ENCODE measurements around the gene APBA2. TPM values are rescaled to one million over a fixed set of nuclear protein-coding genes. Genes with fewer than 3 reads are reported as not detected.

Gene APBA2
- total RNA-seq, 1 donor from 2014 or later, result 35.8 TPM

DNA sequence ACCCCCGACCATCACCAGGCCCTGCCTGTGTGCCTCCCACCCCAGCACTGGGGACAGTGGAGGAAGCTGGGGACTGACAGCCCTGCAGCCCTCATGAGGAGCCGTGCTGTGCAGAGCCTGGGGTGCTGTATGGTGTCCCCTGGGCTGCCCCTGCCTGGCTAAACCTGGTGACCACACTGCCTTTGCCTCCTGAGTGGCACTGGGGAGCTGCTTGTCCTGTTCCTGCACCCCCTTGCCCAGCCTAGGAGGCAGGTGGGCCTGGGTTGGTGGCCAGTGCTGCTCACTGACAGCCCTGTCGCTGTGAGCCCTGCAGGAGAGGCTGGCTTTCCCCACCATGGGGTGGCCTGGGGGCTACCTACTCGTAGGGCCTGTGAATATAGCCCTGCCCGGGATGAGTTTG is 224.4 kb downstream of the APBA2 start:
- Histone ChIP-seq H3K4me3 (no peak overlapping the region), H3K27me3 (no peaks in the 10 kb centered on the region), H3K4me2 (no peak overlapping the region), H3F3A (ENCODE audit: low read depth) (peaks cover under 1% of the 10 kb centered on the region), H3K79me2 (ENCODE audit: low read depth) (no peaks in the 10 kb centered on the region), H2AFZ (replicated peaks) (no peak overlapping the region), H3K4me1 (peaks cover 9% of the 10 kb centered on the region), H3K9ac (no peak overlapping the region), H4K20me1 (ENCODE audit: low read depth) (no peaks in the 10 kb centered on the region), H3K9me3 (ENCODE audit: low read depth) (no peaks in the 10 kb centered on the region), H3K36me3 (no peaks in the 10 kb centered on the region), H3K27ac (no peak overlapping the region)
- peaks cover 26% of the 10 kb centered on the region for H3K4me1 Mint-ChIP-seq
- H3K27ac Mint-ChIP-seq, result no peak overlapping the region
- peaks cover 7% of the 10 kb centered on the region for H3K27me3 Mint-ChIP-seq (ENCODE audit: insufficient read depth, low read depth)
- peaks cover 12% of the 10 kb centered on the region for H3K36me3 Mint-ChIP-seq
- H3K4me3 Mint-ChIP-seq, result no peak overlapping the region
- no peaks in the 10 kb centered on the region for H3K9me3 Mint-ChIP-seq
- TF ChIP-seq, protein P1, sequence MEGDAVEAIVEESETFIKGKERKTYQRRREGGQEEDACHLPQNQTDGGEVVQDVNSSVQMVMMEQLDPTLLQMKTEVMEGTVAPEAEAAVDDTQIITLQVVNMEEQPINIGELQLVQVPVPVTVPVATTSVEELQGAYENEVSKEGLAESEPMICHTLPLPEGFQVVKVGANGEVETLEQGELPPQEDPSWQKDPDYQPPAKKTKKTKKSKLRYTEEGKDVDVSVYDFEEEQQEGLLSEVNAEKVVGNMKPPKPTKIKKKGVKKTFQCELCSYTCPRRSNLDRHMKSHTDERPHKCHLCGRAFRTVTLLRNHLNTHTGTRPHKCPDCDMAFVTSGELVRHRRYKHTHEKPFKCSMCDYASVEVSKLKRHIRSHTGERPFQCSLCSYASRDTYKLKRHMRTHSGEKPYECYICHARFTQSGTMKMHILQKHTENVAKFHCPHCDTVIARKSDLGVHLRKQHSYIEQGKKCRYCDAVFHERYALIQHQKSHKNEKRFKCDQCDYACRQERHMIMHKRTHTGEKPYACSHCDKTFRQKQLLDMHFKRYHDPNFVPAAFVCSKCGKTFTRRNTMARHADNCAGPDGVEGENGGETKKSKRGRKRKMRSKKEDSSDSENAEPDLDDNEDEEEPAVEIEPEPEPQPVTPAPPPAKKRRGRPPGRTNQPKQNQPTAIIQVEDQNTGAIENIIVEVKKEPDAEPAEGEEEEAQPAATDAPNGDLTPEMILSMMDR (IDR thresholded peaks at IDR 0.05), result no peak
- TF ChIP-seq EZH2 (IDR thresholded peaks at IDR 0.05) (no peak), EZH2phosphoT487 (IDR thresholded peaks at IDR 0.05) (no peak)
- DNase-seq (ENCODE audit: low spot score), result no peak

DNA sequence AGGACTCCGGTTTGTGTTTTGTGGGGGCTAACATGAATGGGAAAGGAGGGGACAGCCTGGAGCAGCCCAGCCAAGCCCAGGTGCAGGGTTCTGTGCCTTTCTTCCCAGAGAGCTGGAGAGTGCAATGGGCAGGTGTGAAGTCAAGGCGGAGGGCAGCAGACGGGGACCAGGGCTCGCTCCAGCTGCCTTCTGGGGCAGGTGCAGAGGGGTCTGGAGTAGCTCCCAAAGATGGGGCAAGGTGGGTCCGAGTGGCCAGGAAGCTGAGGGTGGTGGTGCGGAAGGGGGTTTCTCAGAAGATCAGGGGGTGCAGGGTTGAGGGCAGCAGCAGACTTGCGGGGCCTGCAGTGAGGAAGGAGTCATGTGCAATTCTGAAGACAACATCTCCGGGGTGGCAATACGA is 225.0 kb downstream of the APBA2 start:
- Histone ChIP-seq H3K27ac (no peak overlapping the region), H3K9me3 (ENCODE audit: low read depth) (no peaks in the 10 kb centered on the region), H3K36me3 (no peaks in the 10 kb centered on the region), H3K79me2 (ENCODE audit: low read depth) (no peaks in the 10 kb centered on the region), H3K9ac (no peak overlapping the region), H4K20me1 (ENCODE audit: low read depth) (no peaks in the 10 kb centered on the region), H3K4me2 (no peak overlapping the region), H3K27me3 (no peaks in the 10 kb centered on the region), H3K4me1 (peaks cover 14% of the 10 kb centered on the region), H2AFZ (replicated peaks) (no peak overlapping the region), H3K4me3 (no peak overlapping the region), H3F3A (ENCODE audit: low read depth) (peaks cover 6% of the 10 kb centered on the region)
- H3K4me3 Mint-ChIP-seq, result peak overlapping the region; percentile 18
- peaks cover 4% of the 10 kb centered on the region for H3K27me3 Mint-ChIP-seq (ENCODE audit: insufficient read depth, low read depth)
- no peak for TF ChIP-seq EZH2phosphoT487 (IDR thresholded peaks at IDR 0.05)
- TF ChIP-seq, protein P1 (IDR thresholded peaks at IDR 0.05), result no peak
- TF ChIP-seq EZH2 (IDR thresholded peaks at IDR 0.05), result no peak
- peaks cover 8% of the 10 kb centered on the region for H3K36me3 Mint-ChIP-seq
- no peaks in the 10 kb centered on the region for H3K9me3 Mint-ChIP-seq
- peaks cover 26% of the 10 kb centered on the region for H3K4me1 Mint-ChIP-seq
- H3K27ac Mint-ChIP-seq, result peak overlapping the region; percentile 50
- no peak for DNase-seq (ENCODE audit: low spot score)

DNA sequence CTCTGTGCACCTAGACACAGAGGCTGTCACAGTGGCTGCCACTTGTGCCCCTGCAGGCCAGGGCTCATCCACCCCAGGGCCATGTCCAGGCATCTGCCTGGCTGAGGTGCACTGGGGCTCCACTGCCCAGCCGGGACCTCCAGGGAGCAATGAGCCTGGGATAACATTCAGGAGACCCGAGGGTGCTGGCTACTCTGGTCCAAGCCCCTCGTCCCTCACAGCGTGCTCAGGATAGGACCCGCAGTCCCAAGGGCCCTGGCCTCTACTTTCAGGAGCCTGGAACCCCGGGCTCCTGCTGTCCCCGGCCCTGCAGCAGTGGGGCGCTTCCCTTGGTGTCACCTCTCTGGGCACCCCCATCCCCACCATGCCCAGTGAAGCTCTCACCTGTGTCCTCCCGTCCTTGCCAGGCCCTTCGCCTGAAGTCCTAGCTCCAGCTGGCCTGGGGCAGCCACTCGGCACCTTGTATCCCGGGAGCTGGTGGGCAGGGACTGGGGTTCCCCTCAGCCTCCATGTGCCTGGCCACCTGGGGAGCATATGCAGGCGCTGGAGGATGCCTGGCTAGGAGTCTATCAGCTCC is 226.0 kb downstream of the APBA2 start:
- no peaks in the 10 kb centered on the region for H4K20me1 ChIP-seq (ENCODE audit: low read depth)
- no peak overlapping the region for H3K27ac Mint-ChIP-seq
- DNase-seq (ENCODE audit: low spot score), result no peak
- H3K79me2 ChIP-seq (ENCODE audit: low read depth), result no peaks in the 10 kb centered on the region
- H3K9ac ChIP-seq, result no peak overlapping the region
- H3K4me2 ChIP-seq, result no peak overlapping the region
- no peaks in the 10 kb centered on the region for H3K9me3 ChIP-seq (ENCODE audit: low read depth)
- H3K27ac ChIP-seq, result no peak overlapping the region
- H3K4me3 ChIP-seq, result no peak overlapping the region
- H2AFZ ChIP-seq (replicated peaks), result no peak overlapping the region
- H3K36me3 Mint-ChIP-seq, result peaks cover 5% of the 10 kb centered on the region
- no peaks in the 10 kb centered on the region for H3K27me3 ChIP-seq
- no peaks in the 10 kb centered on the region for H3K9me3 Mint-ChIP-seq
- H3K36me3 ChIP-seq, result no peaks in the 10 kb centered on the region
- peaks cover 7% of the 10 kb centered on the region for H3K27me3 Mint-ChIP-seq (ENCODE audit: insufficient read depth, low read depth)
- peaks cover 26% of the 10 kb centered on the region for H3K4me1 Mint-ChIP-seq
- H3K4me3 Mint-ChIP-seq, result no peak overlapping the region
- H3K4me1 ChIP-seq, result peaks cover 18% of the 10 kb centered on the region
- TF ChIP-seq EZH2 (IDR thresholded peaks at IDR 0.05), result no peak
- TF ChIP-seq, protein P1 (IDR thresholded peaks at IDR 0.05), result no peak
- no peak for TF ChIP-seq EZH2phosphoT487 (IDR thresholded peaks at IDR 0.05)
- peaks cover 10% of the 10 kb centered on the region for H3F3A ChIP-seq (ENCODE audit: low read depth)
